ENCODE measurements around the gene PYHIN1.
A peak's percentile ranks its signal among the peaks of the same experiment; 100 is the strongest.

The PYHIN1 gene
- 0.46 to 4.1 (median 2.5) reads per million in 17 experiments for total RNA-seq

DNA sequence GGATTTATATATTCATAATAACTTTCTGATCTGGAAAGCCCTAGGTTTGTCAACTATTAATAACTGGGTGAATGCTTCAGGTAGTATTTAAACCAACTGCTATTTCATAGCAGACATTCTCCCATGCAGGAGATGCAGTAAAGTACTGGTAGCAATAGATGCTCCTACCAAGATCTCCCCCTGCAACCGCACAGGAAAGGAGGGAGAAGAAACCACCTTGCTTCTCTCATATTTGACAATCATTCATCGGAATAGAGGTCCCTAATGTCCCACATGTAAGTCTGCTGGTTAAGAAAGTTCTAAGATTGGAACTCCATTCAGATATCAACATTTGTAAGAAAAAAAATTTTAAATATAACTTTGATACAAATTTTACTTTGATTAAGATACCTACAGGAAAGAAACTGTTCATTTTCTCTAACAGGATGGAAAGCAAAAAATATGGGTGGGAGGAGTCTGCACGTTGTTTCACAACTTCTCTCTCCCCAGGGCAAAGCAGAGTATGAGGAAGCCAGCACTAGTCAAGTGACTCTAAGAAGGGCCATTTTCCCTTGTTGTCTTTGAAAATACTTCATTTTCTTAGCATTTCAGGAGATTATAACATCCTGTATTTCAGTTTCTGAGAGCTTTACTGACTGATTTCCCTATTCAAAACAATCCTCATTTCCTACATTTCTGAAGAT lies at the start of gene PYHIN1:
Gene PYHIN1 (plus strand): TSS at position 498 of the 683 bp plus-strand sequence. CDS start 5,359 bp downstream, outside the sequence.
- peak; percentile 54 to 84 (median 67) for DNase-seq

GRCh38 chr1:158893654-158894053 lies 37.7 kb upstream of the PYHIN1 start:
- DNase-seq, result no peak

DNA sequence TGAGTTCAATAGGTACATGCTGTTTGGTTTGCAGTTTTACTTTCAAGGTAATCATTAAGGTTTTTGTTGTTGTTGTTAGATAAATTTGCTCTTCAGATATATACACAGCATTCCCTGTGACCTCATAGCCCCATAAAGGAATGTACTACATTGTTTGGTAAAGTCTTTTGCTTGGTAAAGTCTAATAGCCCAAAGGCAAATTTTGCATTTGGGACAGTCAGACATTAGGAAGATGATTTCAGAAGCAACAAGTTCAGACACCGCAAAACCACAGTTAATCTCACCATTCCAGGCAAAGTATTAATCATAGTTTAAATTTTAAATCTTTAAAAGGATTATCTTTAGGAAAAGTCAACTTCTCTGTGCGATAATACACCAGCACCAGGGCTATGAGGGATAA lies 32.6 kb upstream of the PYHIN1 start:
- DNase-seq, result no peak

GRCh38 chr1:158901623-158902022 lies 29.7 kb upstream of the PYHIN1 start:
- no peak for DNase-seq

DNA sequence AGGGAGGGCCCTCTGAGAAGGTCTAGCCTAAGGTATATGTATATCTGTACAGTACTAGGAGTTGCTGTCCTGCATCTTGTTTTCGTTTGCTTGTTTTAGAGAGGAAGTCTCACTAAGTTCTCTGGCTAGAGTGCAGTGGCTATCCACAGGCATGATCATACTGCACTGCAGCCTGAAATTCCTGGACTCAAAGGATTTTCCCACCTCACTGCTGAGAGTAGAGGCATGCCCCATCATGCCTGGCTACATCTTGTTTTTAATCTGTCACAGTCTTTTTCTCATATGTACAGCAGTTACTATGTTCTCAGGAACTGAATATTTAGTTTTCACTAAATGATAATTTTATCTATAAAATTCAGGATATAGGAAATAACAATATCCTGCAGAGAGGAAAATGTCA lies 15.3 kb upstream of the PYHIN1 start:
- no peak for DNase-seq

GRCh38 chr1:158924677-158925076 lies 6.7 kb upstream of the PYHIN1 start:
- no peak for DNase-seq

DNA sequence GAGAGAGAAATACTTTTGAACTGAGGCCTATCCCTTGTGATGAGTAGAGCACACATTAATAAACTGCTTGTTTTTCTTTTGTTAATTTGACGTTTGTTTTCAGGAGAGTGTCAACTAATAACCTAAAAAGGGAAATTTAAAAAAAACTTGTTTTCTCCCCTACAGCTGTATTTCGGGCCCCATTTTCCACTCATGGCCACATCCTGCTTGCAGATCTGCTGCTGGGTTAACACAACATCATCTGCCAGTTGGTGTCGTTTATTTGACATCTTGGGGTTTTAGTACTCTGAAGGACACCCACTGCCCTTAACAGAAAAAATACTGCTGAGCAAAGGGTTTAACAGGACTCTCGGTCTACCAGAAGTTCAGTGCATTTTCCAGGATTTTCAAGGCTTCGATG lies 848 bp upstream of the PYHIN1 start:
- DNase-seq, result no peak

- no peak for DNase-seq
Observed at GRCh38 chr1:158932171-158932570, 819 bp downstream of the PYHIN1 start.

- no peak for DNase-seq
Observed at GRCh38 chr1:158933621-158934020, 2.3 kb downstream of the PYHIN1 start.

GRCh38 chr1:158939180-158939579 lies 7.8 kb downstream of the PYHIN1 start:
- DNase-seq, result no peak

- DNase-seq, result no peak
Observed at GRCh38 chr1:158941317-158941716, 10.0 kb downstream of the PYHIN1 start.

DNA sequence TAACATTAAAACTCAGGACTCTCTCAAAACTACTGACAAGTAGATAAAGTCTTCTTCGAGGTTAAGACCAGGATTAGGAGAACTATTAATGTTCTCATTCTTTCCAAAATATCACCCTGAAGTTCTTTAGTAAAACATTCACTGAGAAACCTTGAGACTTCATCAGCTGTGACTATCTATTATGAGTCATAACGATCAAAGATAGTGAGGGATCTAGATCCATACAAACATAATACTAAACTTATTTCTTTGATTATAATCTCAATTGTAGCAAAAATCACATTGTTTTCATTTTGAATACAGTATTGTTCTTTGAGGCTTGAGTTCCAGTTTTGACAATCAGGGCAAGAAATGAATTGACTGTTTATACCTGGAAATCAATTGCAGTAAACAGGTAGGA lies 11.1 kb downstream of the PYHIN1 start:
- no peak for DNase-seq

GRCh38 chr1:158943059-158943458 lies 11.7 kb downstream of the PYHIN1 start:
- no peak for DNase-seq

DNA sequence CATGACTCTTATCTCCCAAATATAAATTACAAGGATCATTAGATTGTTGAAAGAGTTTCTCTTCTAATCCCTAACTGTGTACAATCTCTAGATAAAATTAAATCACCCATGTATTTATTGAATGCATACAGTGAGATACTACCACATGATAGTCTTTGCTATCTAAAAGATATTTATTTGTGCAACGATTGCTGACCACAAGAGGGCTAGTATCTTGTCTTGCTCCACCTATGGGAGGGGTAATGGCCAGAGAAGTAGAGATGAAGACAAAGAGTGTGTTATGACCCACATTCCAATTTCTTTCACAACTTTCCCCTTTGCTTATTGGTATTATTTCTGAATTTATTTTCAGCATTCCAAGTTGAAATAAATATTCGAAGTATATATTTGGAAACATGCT lies 13.7 kb downstream of the PYHIN1 start:
- no peak for DNase-seq

- DNase-seq, result no peak
Observed at GRCh38 chr1:158946785-158947184, 15.4 kb downstream of the PYHIN1 start.

GRCh38 chr1:158951956-158952355 lies 20.6 kb downstream of the PYHIN1 start:
- no peak for DNase-seq

DNA sequence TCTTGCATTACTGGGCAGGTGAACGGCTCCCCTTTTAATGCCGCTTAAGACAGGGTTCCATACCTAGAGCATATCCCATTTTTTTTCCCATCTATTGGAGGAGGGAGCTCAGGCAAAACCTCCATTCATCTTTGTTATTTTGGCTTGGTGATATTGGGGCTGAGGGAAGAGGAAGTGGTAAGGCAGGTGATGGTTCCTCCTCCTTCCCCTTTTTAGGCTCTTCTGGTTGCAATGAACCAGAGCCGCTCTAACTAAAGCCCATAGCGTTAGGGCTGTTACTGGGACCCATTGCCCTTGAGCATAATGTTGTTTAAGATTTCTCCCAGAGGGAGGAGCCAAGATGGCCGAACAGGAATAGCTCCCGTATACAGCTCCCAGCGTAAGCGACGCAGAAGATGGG lies 21.1 kb downstream of the PYHIN1 start:
- DNase-seq, result peak in 3 of 4 experiments; percentile 9 to 34 (median 13)

DNA sequence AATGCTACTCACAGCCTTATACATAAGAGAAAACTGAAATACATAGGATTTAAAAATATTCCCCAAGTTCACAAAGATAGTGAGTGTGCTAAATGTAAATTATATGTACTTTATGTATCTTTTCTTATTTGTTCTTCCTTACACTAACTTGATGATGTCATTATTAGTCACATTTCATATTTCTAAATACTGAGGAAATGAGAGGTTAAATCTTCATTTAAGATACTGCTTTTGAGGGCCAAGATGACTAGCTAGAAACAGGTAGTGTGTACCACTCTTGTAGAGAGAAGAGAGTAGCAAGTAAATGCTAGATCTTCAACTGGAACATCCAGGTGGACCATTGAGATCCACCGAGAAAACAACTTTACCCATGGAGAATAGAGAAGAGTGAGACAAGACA lies 29.8 kb downstream of the PYHIN1 start:
- peak in 2 of 4 experiments; percentile 4 to 10 for DNase-seq

DNA sequence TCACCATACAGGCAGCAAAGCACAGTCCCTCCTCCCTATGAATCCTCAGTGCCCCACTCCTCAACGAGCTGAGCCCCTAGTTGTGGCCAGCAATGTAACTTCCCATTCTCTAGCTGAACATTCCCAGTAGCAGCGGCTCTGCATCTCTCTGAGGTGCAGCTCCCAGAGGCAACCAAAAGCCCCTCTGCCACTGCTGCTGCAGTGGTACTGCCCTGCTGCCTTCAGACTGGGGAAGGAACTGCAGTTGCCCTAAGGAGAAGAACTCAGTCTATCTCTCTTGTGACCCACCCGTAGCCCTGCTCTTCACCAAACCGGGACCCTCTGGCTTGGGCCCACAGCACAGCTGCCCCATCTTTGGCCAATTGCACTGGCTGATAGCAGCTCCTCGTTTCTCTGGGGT lies 31.6 kb downstream of the PYHIN1 start:
- no peak for DNase-seq

- no peak for DNase-seq
Observed at GRCh38 chr1:158969166-158969565, 37.8 kb downstream of the PYHIN1 start.

DNA sequence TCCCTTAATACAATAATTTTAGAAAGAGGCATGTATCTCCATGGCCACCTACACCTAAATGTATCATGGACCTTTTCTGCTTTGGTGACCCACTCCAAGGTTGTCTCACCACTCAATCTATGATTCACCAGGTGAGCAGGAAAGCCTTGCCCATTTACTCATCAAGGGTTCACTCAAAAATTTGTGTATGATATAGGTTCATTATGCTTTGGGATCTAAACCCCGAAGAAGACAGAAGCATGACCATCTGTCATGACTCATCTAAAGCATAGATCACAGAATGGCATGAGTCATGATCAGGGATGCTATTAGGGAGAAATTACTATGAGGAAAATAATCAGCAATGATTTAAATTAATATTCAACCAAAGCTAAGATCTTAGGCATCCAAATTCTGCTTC lies 38.5 kb downstream of the PYHIN1 start:
- DNase-seq, result no peak

- peak in 3 of 4 experiments; percentile 7 to 28 (median 26) for DNase-seq
Observed at GRCh38 chr1:158972841-158973240, 41.5 kb downstream of the PYHIN1 start.

DNA sequence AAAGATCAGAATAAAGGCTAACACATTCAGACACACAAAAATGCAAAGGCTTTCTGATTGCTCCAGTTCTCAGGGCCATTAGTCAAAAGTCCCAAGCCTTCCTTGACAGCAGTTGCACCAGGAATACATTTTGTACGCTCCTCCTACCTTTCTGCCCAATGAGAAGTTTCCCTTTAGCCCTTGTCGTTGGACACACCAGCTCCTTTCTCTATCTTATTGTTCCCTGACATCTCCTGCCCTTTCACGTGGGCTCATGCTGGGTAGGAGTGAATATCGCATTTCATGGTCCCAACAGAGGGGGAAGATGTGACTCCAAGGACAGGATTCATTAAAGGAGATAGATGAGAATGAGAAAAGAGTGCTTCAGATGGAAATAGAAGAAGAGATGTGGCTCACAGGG lies 44.9 kb downstream of the PYHIN1 start:
- no peak for DNase-seq

- no peak for DNase-seq
Observed at GRCh38 chr1:158978730-158979129, 47.4 kb downstream of the PYHIN1 start.

- no peak for DNase-seq
Observed at GRCh38 chr1:158979229-158979628, 47.9 kb downstream of the PYHIN1 start.
